Central memory CD8-positive, alpha-beta T cell (primary cell): ENCODE results near the gene MAML3.

Source experiments
- ATAC-seq: fragments of 150-1000 bp; cut with Tn5 transposase; replicated peaks from 2 replicates; pipeline ENCODE4 v1.10.0; 2022; ENCODE audit warnings: mild to moderate bottlenecking, moderate FRiP score, moderate number of reproducible peaks; ENCODE audit not compliant: poor library complexity, severe bottlenecking; ENCODE audit errors: extremely low read depth
- DNase-seq, 2 donors: peaks; one replicate each; pipeline ENCODE4 v3.0.0; 2021; ENCODE audit warnings: low spot score in 2 of 2
- H3K27ac Mint-ChIP-seq: one replicate; pipeline ENCODE4 v1.8.0; 2022; ENCODE audit warnings: low read depth, mild to moderate bottlenecking, moderate library complexity, mixed read lengths
- H3K27me3 Mint-ChIP-seq: one replicate; pipeline ENCODE4 v1.8.0; 2022; ENCODE audit warnings: mixed read lengths
- H3K36me3 Mint-ChIP-seq: one replicate; pipeline ENCODE4 v1.8.0; 2022; ENCODE audit warnings: mild to moderate bottlenecking, moderate library complexity, mixed read lengths; ENCODE audit not compliant: insufficient read depth
- H3K4me1 Mint-ChIP-seq: one replicate; pipeline ENCODE4 v1.8.0; 2022; ENCODE audit warnings: mixed read lengths
- H3K4me3 Mint-ChIP-seq: one replicate; pipeline ENCODE4 v1.8.0; 2022; ENCODE audit warnings: mild to moderate bottlenecking, moderate library complexity, mixed read lengths
- H3K9me3 Mint-ChIP-seq: one replicate; pipeline ENCODE4 v1.8.0; 2022; ENCODE audit warnings: mixed read lengths

The MAML3 gene

DNA sequence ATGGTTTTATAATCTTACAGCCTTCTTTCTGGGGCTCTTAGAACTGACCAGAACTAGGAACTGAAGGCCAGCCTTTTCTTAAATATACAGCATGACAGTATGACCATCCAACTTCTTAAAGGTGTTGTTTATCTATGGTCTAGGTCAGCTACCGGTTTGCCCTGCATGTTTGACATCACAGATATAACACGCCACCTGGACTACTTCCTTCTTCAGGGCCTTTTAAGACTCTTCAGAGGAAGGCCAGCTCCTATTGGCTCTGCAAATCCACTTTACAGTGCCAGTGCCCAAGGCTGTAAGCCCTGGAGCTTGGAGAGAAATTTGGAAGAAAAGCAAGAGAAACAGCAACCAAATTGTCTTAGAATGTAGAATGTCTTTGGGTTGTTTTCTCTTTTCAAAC, 302.9 kb downstream of the MAML3 start:
- no peaks in the 10 kb centered on the region for H3K4me1 Mint-ChIP-seq
- ATAC-seq (no peak), DNase-seq (no peak)
- H3K27me3 Mint-ChIP-seq, result peaks cover 8% of the 10 kb centered on the region
- no peak overlapping the region for H3K4me3 Mint-ChIP-seq
- no peaks in the 10 kb centered on the region for H3K9me3 Mint-ChIP-seq
- H3K36me3 Mint-ChIP-seq, result no peaks in the 10 kb centered on the region
- H3K27ac Mint-ChIP-seq, result no peak overlapping the region

DNA sequence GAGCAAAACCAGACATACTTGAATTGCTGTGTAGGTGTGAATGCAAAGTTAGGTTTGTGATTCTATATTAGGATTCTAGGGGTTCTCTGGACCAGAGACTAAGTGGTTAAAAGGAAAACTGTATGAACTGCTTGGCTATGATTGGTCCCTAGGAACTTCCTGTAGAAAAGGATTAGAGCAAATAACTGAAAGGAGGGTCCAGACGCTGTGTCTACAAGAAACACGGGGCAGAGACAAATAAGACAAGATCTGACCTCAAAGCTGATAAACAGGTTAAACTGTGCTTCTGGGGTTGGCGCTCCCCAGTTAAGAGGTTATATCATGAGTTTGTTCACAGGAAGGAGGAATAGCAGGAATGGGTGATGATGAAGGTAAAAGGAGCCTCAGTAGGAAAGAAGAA, 304.8 kb downstream of the MAML3 start:
- ATAC-seq (no peak), DNase-seq (no peak)
- H3K4me1 Mint-ChIP-seq, result no peaks in the 10 kb centered on the region
- H3K36me3 Mint-ChIP-seq, result no peaks in the 10 kb centered on the region
- H3K9me3 Mint-ChIP-seq, result no peaks in the 10 kb centered on the region
- H3K4me3 Mint-ChIP-seq, result no peak overlapping the region
- no peak overlapping the region for H3K27ac Mint-ChIP-seq
- no peaks in the 10 kb centered on the region for H3K27me3 Mint-ChIP-seq

DNA sequence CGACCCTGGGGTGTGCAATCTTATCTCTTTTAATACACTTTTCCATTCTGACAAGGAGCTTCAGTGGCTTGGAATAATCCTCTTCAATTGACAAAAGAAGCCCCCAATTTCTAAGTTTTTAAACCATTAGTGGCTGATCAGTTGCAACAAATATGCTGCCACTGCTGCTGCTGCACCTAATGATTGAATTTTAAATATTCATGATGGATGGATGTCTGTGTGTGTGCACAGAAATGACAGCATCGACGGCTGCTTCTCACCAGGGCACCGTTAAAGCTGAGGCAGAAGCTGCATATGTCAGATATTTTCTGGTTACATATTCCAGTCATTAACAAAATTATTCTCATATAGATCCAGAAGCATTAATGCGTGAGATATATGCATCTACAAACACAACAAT, 306.0 kb downstream of the MAML3 start:
- DNase-seq (no peak), ATAC-seq (no peak)
- Mint-ChIP-seq H3K9me3 (no peaks in the 10 kb centered on the region), H3K36me3 (no peaks in the 10 kb centered on the region), H3K27ac (no peak overlapping the region), H3K4me3 (no peak overlapping the region), H3K27me3 (peaks cover 6% of the 10 kb centered on the region), H3K4me1 (no peaks in the 10 kb centered on the region)

DNA sequence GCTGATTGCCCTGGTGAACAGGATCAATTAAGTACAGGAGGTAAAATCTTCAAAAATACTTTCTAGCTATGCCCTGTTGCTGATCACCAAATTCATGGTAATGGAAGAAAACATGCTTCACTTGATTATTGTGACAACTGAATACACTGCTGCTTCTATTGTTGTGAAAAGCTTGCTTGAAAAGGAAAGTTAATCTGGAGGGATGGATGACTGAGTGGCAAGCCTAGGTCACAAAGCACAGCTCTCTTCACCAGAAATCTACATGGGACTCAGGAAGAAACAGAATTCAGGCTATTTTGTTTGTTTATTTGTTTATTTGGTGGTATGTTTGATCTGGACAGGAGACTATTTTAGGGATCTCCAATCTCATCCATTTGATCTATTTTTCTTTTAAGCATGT, 306.4 kb downstream of the MAML3 start:
- H3K9me3 Mint-ChIP-seq, result no peaks in the 10 kb centered on the region
- H3K27ac Mint-ChIP-seq, result no peak overlapping the region
- ATAC-seq (no peak), DNase-seq (no peak)
- no peaks in the 10 kb centered on the region for H3K4me1 Mint-ChIP-seq
- H3K27me3 Mint-ChIP-seq, result peaks cover 9% of the 10 kb centered on the region
- H3K4me3 Mint-ChIP-seq, result no peak overlapping the region
- H3K36me3 Mint-ChIP-seq, result no peaks in the 10 kb centered on the region

DNA sequence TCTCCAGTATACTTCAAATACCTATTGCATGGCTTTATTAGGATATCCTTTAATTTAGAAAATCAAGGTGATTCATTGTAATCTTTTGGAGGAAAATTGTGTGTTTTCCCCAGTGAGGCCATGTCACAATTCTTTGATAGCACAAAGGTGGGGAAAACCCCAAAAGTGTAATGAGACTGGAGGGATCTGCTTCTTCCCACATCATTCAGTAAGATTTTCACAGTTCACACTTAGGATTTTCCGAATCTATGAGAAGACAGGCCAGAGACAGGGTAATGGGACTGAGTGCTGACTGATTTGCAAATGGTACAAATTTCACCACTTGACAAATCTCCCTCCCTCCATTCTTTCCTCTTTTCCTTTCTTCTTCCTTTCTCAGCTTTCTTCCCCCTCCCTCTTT, 307.2 kb downstream of the MAML3 start:
- Mint-ChIP-seq H3K4me3 (no peak overlapping the region), H3K27ac (no peak overlapping the region), H3K27me3 (peaks cover 9% of the 10 kb centered on the region), H3K9me3 (no peaks in the 10 kb centered on the region), H3K36me3 (no peaks in the 10 kb centered on the region), H3K4me1 (no peaks in the 10 kb centered on the region)
- no peak for ATAC-seq
- no peak for DNase-seq

DNA sequence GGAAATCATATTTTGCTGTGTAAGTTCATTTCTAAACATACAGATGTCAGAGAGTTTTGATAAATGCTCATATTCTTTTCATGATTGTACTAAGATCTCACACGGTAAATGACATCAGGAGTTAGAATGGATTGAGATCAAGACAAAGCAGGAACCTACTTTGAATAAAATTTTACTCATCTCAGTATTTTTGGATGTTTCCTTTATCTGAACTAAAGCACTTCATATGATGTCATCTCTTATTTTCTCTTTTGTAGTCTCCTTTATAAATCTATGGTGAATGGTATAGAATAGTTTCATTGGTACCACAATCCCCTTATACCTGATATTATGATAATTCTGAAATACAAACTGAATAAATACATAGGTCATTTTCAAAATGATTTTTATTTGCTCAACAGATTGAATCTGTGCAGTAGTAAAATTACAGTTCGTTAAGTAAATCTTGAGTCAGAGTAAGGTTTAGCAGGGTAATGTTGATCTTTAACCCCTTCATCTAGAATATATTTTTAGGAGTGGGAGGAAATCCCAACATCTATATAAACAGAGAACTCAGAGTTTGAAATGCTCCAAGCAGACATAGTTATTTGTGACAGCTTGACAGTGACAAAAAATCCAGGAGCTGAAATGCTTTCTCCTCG, 308.4 kb downstream of the MAML3 start:
- Mint-ChIP-seq H3K36me3 (no peaks in the 10 kb centered on the region), H3K4me3 (no peak overlapping the region), H3K27ac (no peak overlapping the region), H3K4me1 (no peaks in the 10 kb centered on the region), H3K27me3 (peaks cover 9% of the 10 kb centered on the region), H3K9me3 (no peaks in the 10 kb centered on the region)
- no peak for ATAC-seq
- DNase-seq, result no peak

DNA sequence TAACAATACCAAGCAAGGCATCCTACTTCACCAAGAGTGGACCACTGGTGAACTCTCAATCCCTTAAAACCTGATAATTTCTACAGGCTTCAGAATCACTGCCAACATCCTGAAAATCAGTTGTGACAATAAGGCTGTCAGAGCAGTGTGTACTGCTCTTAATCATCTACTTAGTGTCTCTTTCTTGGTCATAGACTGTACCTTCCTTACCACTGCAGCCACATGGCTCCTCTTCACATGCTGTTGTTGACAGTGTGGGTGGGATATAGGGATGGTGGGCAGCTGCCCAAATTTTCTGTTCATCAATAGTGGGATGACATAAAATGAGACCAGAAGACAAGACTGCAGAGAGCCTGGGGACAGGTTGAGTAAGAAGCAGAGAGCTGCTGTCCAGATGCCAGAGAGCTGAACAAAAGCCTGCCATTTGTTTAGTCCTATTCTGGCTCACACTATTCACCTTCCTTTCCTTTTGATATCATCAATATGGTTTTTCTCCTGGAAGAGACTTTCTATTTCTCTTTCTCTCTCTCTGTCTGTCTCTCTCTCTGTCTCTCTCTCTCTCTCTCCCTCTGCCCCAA, 309.4 kb downstream of the MAML3 start:
- no peaks in the 10 kb centered on the region for H3K4me1 Mint-ChIP-seq
- ATAC-seq, result no peak
- no peaks in the 10 kb centered on the region for H3K36me3 Mint-ChIP-seq
- DNase-seq, result no peak
- H3K27ac Mint-ChIP-seq, result no peak overlapping the region
- H3K4me3 Mint-ChIP-seq, result no peak overlapping the region
- H3K9me3 Mint-ChIP-seq, result no peaks in the 10 kb centered on the region
- H3K27me3 Mint-ChIP-seq, result peaks cover 9% of the 10 kb centered on the region

DNA sequence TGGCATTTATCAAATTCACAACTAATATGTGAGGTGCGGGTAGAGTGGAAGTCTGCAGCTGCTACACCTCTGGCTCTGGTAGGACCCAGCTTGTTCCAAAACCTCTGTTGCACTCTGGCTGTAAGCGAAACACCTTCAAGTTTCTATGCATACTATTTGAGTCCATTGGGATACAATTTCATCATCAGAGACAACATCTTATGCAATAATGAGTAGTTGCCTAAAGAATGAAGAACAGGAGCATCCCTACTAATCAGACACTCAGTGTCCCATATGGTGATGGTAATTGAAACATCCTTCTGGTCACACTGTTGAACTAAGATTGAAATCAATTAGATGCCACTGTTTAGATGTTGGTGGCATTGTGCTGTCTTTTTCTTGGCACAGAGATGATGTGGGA, 309.9 kb downstream of the MAML3 start:
- Mint-ChIP-seq H3K4me1 (no peaks in the 10 kb centered on the region), H3K27ac (no peak overlapping the region), H3K36me3 (no peaks in the 10 kb centered on the region), H3K27me3 (peaks cover 9% of the 10 kb centered on the region), H3K4me3 (no peak overlapping the region), H3K9me3 (no peaks in the 10 kb centered on the region)
- ATAC-seq, result no peak
- no peak for DNase-seq

DNA sequence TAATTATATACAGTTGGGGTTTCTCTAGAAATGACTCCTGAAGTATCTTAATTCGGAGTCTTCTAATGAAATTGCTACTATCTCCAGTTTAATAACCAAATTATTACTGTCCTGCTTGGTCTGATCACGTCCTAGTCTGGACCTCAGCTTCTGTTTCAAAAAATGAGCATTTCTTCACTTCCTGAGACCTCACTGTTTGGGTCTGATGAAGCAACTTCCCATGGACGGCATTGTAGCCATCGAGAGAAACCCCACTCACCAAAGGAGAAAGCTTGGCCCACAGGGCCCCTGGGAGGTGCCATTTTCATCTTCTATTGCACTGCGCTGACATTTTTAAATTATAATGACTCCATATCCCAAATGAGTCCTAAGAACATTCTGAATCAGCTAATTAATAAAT, 310.3 kb downstream of the MAML3 start:
- H3K9me3 Mint-ChIP-seq, result no peaks in the 10 kb centered on the region
- H3K4me1 Mint-ChIP-seq, result no peaks in the 10 kb centered on the region
- DNase-seq (no peak), ATAC-seq (no peak)
- no peaks in the 10 kb centered on the region for H3K36me3 Mint-ChIP-seq
- no peak overlapping the region for H3K4me3 Mint-ChIP-seq
- no peak overlapping the region for H3K27ac Mint-ChIP-seq
- peaks cover 9% of the 10 kb centered on the region for H3K27me3 Mint-ChIP-seq

DNA sequence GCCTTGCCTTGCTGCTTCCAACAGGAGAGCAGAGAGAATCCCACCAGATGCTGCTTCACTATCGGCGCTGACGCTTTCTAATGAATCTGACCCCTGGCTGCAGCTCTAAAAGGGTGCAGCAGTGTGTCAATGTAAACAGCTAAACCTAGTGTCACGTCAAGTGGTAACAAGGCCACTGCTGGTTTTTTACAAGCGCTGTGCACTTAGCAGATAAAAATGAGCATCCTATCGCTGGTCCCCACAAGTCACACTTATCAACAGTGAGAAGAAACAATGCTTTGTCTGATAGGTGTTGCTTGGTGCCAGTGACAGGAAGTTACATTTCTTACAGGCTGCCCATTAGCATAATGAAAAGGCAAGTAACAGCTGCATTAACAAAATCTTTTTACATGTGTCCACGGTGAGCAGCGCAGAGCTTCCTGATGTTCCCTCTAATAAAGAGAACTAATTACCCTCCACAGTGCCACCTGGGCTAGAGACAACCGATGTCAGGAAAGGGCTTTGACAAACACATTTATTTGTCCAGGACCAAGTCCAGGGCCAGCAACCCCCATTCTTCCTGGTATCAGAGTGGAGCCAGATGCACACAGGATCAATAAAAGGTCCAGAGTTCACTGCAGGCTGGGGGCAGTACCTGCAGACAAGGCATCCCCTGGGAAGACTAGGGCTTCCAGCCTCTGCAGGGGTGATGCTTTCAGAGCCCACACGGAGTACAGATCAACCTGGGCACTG, 312.4 kb downstream of the MAML3 start:
- DNase-seq, result no peak
- Mint-ChIP-seq H3K4me3 (no peak overlapping the region), H3K27ac (no peak overlapping the region), H3K4me1 (no peaks in the 10 kb centered on the region), H3K27me3 (peaks cover 9% of the 10 kb centered on the region), H3K36me3 (no peaks in the 10 kb centered on the region), H3K9me3 (no peaks in the 10 kb centered on the region)
- ATAC-seq, result peak; percentile 40

DNA sequence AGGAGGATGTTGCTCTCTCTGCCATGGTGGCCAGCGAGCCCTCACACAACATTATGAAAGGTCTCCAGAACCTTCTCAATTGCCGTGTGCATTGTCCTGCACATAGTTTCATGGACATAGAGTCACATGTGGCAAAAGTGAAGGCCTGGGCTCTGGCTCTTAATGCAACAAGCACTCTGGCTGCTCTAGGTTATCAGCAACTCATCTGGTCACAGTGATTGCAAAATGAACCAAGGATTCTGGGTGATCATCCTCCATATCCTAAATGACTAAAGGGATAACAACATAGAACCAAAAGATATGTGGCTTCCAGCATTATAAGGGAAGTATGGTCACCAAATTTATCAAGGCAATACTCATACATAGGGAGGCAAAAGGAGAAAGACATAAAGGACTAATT, 313.2 kb downstream of the MAML3 start:
- ATAC-seq, result no peak
- Mint-ChIP-seq H3K4me3 (no peak overlapping the region), H3K27ac (no peak overlapping the region), H3K36me3 (no peaks in the 10 kb centered on the region), H3K9me3 (no peaks in the 10 kb centered on the region), H3K4me1 (no peaks in the 10 kb centered on the region), H3K27me3 (peaks cover 13% of the 10 kb centered on the region)
- no peak for DNase-seq

DNA sequence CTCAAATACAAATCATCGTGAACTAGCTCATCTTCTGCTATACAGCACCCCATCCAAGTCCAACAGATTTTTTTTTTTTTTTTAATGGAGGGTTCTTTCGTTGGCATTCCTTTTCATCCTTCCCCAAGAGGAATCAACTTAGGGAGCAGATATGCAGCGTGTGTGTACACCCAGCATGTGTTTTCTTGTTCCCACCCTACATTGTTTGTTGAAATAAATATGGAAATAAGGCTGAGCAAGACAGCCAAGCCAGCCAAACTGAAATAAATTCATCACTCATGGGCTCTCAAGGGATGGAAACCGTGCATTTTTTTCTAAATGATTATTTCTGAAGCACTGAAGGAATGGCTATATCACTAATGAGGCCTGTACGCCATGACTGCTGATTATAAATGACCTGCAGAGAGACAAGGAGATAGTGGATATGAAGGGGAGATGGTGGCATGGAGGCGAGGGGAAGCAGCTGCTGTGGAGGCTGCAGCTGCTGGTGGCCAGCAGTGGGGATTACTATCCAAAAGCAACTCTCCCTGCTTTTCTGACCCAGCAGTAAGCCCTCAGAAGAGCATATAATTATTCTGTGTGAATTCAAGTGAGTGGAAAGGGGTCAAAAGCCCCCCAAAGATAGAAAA, 314.5 kb downstream of the MAML3 start:
- Mint-ChIP-seq H3K9me3 (no peaks in the 10 kb centered on the region), H3K27me3 (peaks cover 18% of the 10 kb centered on the region), H3K36me3 (no peaks in the 10 kb centered on the region), H3K4me3 (no peak overlapping the region), H3K27ac (no peak overlapping the region), H3K4me1 (no peaks in the 10 kb centered on the region)
- no peak for ATAC-seq
- DNase-seq, result no peak

DNA sequence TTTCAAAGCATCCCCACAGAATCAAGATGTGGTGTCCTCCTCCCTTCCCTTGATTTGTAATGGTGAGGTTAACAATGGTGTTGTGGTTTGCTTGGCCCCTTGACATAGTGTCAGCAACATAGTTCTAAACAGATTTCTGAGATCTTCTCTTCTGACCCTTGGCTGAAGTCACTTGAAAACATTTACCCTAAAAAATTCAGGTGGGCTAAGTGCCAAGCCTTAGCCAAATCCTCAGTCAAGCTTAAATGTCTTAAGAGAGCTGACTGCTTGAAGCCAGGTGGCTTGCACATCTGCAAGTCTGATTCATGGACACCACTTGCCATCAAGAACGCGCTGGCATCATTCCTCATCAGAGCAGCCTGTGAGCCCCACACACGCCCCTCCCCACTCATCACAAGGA, 315.2 kb downstream of the MAML3 start:
- H3K27ac Mint-ChIP-seq, result no peak overlapping the region
- ATAC-seq (no peak), DNase-seq (no peak)
- no peak overlapping the region for H3K4me3 Mint-ChIP-seq
- peaks cover 22% of the 10 kb centered on the region for H3K27me3 Mint-ChIP-seq
- no peaks in the 10 kb centered on the region for H3K4me1 Mint-ChIP-seq
- H3K9me3 Mint-ChIP-seq, result no peaks in the 10 kb centered on the region
- no peaks in the 10 kb centered on the region for H3K36me3 Mint-ChIP-seq
